HG03558 (cell line): Measurements from ENCODE around the gene AKT1S1.

Source experiments
- ATAC-seq: cut with Tn5 transposase; IDR thresholded peaks from one replicate; pipeline ENCODE4 v1.9.1; 2021; ENCODE audit warnings: moderate number of reproducible peaks; ENCODE audit not compliant: unreplicated experiment; ENCODE audit errors: extremely low read depth

AKT1S1 gene

GRCh38 chr19:49844138-49845095 lies 32.7 kb downstream of the AKT1S1 start:
- no peak for ATAC-seq

GRCh38 chr19:49843265-49843664 lies 33.9 kb downstream of the AKT1S1 start:
- no peak for ATAC-seq

DNA sequence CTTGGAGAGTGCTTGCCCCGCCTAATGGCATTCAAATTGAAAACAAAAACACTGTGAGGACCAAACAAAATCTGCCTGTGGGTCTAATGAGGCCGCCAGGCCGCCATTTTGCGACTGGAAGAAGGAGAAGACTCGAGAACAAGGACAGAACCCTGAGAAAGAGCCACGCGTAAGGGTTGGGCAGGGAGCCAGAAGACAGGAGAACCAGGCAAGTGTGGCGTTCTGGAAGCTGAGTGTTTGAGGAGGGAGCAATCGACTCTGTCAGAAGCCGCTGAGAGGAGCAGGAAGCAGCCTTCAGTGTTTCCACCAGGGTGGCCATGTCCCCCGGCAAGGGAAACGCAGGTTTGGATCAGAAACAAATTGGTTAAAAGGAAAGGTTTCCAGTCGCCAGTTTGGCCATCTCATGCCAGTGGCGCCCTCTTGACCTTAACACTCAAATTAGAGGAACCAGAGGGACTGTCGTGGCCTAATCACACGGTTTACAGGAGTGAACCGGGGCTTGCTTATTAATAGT lies 36.4 kb downstream of the AKT1S1 start:
- no peak for ATAC-seq

GRCh38 chr19:49840321-49840720 lies 36.8 kb downstream of the AKT1S1 start:
- ATAC-seq, result no peak

- no peak for ATAC-seq
These were observed 37.4 kb downstream of the AKT1S1 start for GRCh38 chr19:49839713-49840112.

DNA sequence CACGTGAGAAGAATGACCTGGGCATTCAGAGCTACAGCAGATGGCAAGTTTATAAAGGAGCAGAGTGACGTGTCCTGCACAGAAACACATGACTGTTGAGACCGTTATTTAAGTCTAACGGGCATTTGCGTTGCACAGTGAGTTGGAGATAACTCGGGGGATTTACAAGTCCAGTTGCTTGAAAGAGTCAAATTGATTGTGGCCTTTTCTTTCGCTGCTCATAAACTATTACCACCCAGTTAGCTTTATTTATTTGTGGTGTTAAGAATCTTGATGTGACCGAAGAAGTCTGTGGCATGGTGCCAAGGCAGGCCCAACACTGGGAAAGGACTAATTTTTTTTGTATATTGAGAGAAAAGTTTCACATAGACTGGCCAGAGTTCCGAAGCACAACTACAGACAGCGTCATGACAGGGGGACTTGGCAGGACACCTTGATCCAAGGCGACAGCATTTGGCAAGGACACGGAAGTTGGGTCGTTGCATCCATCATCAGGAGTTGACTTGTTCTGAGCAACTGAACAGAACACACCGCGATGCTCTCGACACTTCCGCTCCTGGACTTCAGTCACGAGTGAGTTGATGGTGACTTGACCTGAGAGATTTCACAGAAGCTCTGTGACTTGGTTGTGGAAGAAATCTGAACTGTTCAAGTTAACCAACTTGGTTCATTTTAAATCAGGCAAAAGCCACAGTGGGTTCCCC lies 38.1 kb downstream of the AKT1S1 start:
- no peak for ATAC-seq

DNA sequence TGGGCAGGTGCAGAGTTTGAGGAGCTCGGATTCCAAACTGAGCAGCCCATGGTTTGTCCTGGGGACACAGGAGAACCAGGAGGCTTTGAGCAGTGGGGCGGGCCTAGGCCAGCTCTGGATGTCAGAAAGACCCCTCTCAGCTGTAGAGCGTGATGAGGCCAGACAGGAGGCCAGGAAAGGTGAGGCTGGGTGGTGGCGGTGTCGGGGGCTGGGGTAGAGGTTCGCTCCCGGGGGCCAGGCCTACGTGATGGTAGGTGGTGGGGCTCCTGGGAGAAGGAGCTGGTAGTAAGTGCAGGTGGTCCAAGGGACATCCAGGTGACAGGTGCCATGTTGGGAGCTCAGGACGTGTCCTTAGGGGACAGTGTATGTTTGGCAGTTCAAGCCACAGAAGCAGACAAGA lies 39.7 kb downstream of the AKT1S1 start:
- no peak for ATAC-seq

DNA sequence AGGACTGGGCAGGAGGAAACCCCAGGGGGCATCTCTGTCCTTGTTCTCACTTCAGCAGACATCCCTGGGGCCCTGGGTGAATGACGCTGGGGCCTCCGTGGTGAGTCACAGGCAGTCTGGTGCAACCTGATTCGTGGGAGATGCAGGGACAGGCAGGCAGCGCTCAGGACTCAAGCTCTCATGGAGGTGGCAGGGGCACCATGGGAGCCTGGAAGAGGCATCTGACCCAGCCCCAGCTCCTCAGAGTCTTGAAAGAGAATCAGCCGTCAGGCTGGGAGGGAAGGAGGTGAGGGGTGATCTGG lies 40.2 kb downstream of the AKT1S1 start:
- ATAC-seq, result no peak

- ATAC-seq, result no peak
These were observed 40.8 kb downstream of the AKT1S1 start for GRCh38 chr19:49836176-49837008.

- no peak for ATAC-seq
These were observed 41.6 kb downstream of the AKT1S1 start for GRCh38 chr19:49835562-49835961.

DNA sequence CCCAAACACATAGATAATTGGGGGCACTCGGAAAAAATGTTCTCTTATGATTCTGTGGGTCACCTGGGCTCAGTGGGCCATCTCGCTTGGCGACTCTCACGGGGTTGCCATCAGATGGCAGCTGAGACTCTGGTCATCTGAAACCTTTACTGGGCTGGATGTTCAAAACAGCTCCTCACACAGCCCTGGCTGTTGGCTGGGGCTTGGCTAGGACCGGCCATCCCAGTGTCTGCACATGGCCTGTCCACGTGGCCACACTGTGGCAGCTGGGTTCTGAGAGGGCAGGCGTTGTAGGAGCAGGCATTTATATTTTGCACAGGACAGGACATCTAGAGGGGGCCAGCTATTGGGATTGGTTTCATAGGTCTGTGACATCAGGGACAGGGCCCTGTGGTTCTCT lies 43.6 kb downstream of the AKT1S1 start:
- no peak for ATAC-seq

GRCh38 chr19:49832556-49832955 lies 44.6 kb downstream of the AKT1S1 start:
- no peak for ATAC-seq

DNA sequence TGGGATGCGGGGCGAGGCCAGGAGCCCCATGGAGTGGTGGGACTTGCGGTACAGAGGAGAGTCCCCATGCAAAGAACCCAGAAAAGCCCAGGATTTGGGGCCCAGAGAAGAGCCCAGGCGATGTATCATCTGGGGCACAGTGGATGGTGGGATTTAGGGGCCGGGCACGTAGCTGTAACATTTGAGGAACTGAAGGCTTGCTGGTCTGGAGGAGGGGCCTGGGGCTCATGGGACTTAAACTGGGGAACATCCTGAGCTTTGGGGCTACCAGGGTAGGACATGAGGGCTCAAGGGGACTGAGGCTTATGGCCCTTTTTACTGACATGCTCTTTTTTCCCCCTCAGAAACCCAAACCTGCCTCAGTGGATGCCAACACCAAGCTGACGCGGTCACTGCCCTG lies 45.6 kb downstream of the AKT1S1 start:
- no peak for ATAC-seq

GRCh38 chr19:49830766-49831165 lies 46.4 kb downstream of the AKT1S1 start:
- no peak for ATAC-seq

GRCh38 chr19:49829721-49830120 lies 47.4 kb downstream of the AKT1S1 start:
- ATAC-seq, result no peak

DNA sequence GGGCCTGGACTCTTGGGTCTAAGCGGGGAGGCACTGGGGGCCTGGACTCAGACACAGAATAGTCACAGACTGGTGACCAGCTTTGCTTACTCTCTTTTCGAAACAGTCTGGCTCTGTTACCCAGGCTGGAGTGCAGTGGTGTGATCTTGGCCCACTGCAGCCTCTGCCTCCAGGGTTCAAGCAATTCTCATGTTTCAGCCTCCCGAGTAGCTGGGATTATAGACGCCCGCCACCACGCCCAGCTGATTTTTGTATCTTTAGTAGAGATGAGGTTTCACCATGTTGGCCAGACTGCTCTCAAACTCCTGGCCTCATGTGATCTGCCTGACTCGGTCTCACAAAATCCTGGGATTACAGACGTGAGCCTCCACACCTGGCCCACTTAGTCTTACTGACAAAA lies 48.0 kb downstream of the AKT1S1 start:
- ATAC-seq, result no peak

GRCh38 chr19:49827034-49827433 lies 50.1 kb downstream of the AKT1S1 start:
- no peak for ATAC-seq

GRCh38 chr19:49824662-49825061 lies 52.5 kb downstream of the AKT1S1 start:
- no peak for ATAC-seq

GRCh38 chr19:49823472-49823871 lies 53.7 kb downstream of the AKT1S1 start:
- ATAC-seq, result no peak

DNA sequence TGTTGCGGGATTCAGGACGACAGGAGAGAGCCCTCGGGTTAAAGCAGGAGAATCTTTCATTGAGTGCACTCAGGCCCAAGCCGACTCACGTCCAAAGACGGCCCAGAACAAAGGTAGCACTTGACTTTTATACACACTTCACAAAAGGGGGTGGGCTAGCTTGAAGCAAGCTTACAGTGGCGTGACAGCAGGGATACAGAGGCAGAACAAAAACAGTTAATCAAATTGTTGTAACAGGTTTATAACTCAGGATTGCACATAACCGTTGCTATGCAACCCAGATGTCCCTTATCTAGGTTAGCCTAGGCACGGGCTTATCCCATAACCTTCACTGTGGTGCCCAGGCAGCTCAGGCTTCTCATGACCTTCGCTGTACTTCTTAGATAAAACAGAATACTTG lies 57.0 kb downstream of the AKT1S1 start:
- ATAC-seq, result no peak
